Type B pancreatic cell (in vitro differentiated cells): ENCODE results near the gene IGFBP5. TPM values are rescaled to one million over a fixed set of nuclear protein-coding genes. Genes with fewer than 3 reads are reported as not detected.

Experiments used
- DNase-seq: peaks from one replicate; pipeline ENCODE4 v3.0.0; 2021; ENCODE audit warnings: mixed read lengths; ENCODE audit not compliant: unreplicated experiment; ENCODE audit errors: extremely low spot score
- H3K27ac Mint-ChIP-seq: 2 replicates; pipeline ENCODE4 v1.8.0; 2021; ENCODE audit warnings: mild to moderate bottlenecking, mixed read lengths
- H3K27me3 Mint-ChIP-seq: 2 replicates; pipeline ENCODE4 v1.8.0; 2021; ENCODE audit warnings: mixed read lengths
- H3K36me3 Mint-ChIP-seq: 2 replicates; pipeline ENCODE4 v1.8.0; 2021; ENCODE audit warnings: mixed read lengths
- H3K4me1 Mint-ChIP-seq: one replicate; pipeline ENCODE4 v1.8.0; 2021; ENCODE audit warnings: mixed read lengths; ENCODE audit not compliant: unreplicated experiment
- H3K4me3 Mint-ChIP-seq: 2 replicates; pipeline ENCODE4 v1.8.0; 2021; ENCODE audit warnings: mild to moderate bottlenecking, mixed read lengths
- H3K9me3 Mint-ChIP-seq: 2 replicates; pipeline ENCODE4 v1.8.0; 2021; ENCODE audit warnings: mixed read lengths
- CTCF ChIP-seq: fragments of 200-600 bp; sonication (generic); conservative IDR thresholded peaks from 2 replicates; pipeline ENCODE4 v1.5.0; 2021; ENCODE audit warnings: antibody characterized with exemption, mild to moderate bottlenecking
- total RNA-seq: library from RNA; stranded (reverse); gene quantifications from 2 replicates; pipeline ENCODE4 v1.2.1, GENCODE V29; 2021; ENCODE audit warnings: low replicate concordance

Gene IGFBP5
- total RNA-seq, 1 donor from 2014 or later = 245 TPM

- DNase-seq = no peak
- Mint-ChIP-seq H3K27me3 (peaks cover 35% of the 10 kb centered on the region), H3K4me3 (peak overlapping the region; percentile 95), H3K36me3 (peaks cover 3% of the 10 kb centered on the region), H3K9me3 (peaks cover 3% of the 10 kb centered on the region), H3K27ac (peak overlapping the region; percentile 92), H3K4me1 (peaks cover 37% of the 10 kb centered on the region)
- no peak for TF ChIP-seq CTCF
Observed at GRCh38 chr2:216632346-216632951, 62.9 kb downstream of the IGFBP5 start.

- TF ChIP-seq CTCF = no peak
- Mint-ChIP-seq H3K27ac (no peak overlapping the region), H3K9me3 (peaks cover 6% of the 10 kb centered on the region), H3K27me3 (peaks cover 28% of the 10 kb centered on the region), H3K4me1 (peaks cover 21% of the 10 kb centered on the region), H3K4me3 (no peak overlapping the region), H3K36me3 (no peaks in the 10 kb centered on the region)
- DNase-seq = no peak
Observed at GRCh38 chr2:216629784-216630183, 65.6 kb downstream of the IGFBP5 start.

- Mint-ChIP-seq H3K27ac (no peak overlapping the region), H3K36me3 (no peaks in the 10 kb centered on the region), H3K9me3 (peaks cover 10% of the 10 kb centered on the region), H3K27me3 (peaks cover 9% of the 10 kb centered on the region), H3K4me1 (peaks cover 14% of the 10 kb centered on the region), H3K4me3 (no peak overlapping the region)
- TF ChIP-seq CTCF = no peak
- no peak for DNase-seq
Observed at GRCh38 chr2:216626875-216627245, 68.5 kb downstream of the IGFBP5 start.

GRCh38 chr2:216626168-216626874 lies 69.0 kb downstream of the IGFBP5 start:
- Mint-ChIP-seq H3K36me3 (no peaks in the 10 kb centered on the region), H3K4me1 (peaks cover 14% of the 10 kb centered on the region), H3K27ac (peak overlapping the region; percentile 60), H3K27me3 (peaks cover 9% of the 10 kb centered on the region), H3K4me3 (peak overlapping the region; percentile 29), H3K9me3 (peaks cover 10% of the 10 kb centered on the region)
- no peak for DNase-seq
- TF ChIP-seq CTCF = no peak

- DNase-seq = no peak
- Mint-ChIP-seq H3K9me3 (peaks cover 10% of the 10 kb centered on the region), H3K27ac (no peak overlapping the region), H3K4me3 (no peak overlapping the region), H3K27me3 (peaks cover 11% of the 10 kb centered on the region), H3K36me3 (no peaks in the 10 kb centered on the region), H3K4me1 (peaks cover 32% of the 10 kb centered on the region)
- TF ChIP-seq CTCF = no peak
Observed at GRCh38 chr2:216624251-216624650, 71.1 kb downstream of the IGFBP5 start.
